AG04450 (cell line): Measurements from ENCODE around the gene SDHAF4. TPM values are rescaled to one million over a fixed set of nuclear protein-coding genes. Genes with fewer than 3 reads are reported as not detected.
"Not testable (repeated sequence)": the region's sequence is repeated elsewhere in the genome, so short reads cannot be mapped to it uniquely, and the experiment has no call there.

Experiments used
- CTCF ChIA-PET: fragments of 300-600, 350-600 bp; formaldehyde crosslinking; extraction: SDS; loops from one replicate; lab custom pipeline; 2022; ENCODE audit warnings: antibody characterized with exemption, inconsistent platforms; lab: Charles Lee
- POLR2A ChIA-PET: fragments of 350-600 bp; formaldehyde crosslinking; extraction: SDS; loops from one replicate; lab custom pipeline; 2021; ENCODE audit warnings: antibody characterized with exemption, inconsistent platforms; lab: Yijun Ruan, JAX
- DNase-seq: peaks from one replicate; pipeline ENCODE4 v3.0.0-alpha.2; 2011; ENCODE audit warnings: low read depth, low spot score
- H3K27ac ChIP-seq: one replicate; pipeline ENCODE4 v1.5.1; 2012; ENCODE audit warnings: low read depth, low read length, control low read depth
- H3K27me3 ChIP-seq: one replicate; pipeline ENCODE4 v1.6.0; 2012; ENCODE audit warnings: low read length; ENCODE audit not compliant: control insufficient read depth, insufficient read depth
- H3K4me3 ChIP-seq: 2 replicates; pipeline ENCODE4 v1.5.1; 2011; ENCODE audit warnings: mild to moderate bottlenecking, low read depth, low read length, control low read depth
- H3K9me3 ChIP-seq: 2 replicates; pipeline ENCODE4 v1.5.1; 2012; ENCODE audit warnings: low read length; ENCODE audit not compliant: control insufficient read depth, insufficient read depth
- polyA plus RNA-seq: library from polyadenylated mRNA; depleted of rRNA; stranded (reverse); fragments of >200 nt; gene quantifications from 2 replicates; pipeline ENCODE4 v1.2.3, GENCODE V29; 2011
- TF ChIP-seq, protein P1 (sequence below): IDR thresholded peaks from 2 replicates; pipeline ENCODE4 v1.5.1; 2011; ENCODE audit warnings: low read depth, low read length, control low read depth, inconsistent platforms

SDHAF4 gene
- polyA plus RNA-seq, 1 experiment = 8.3 TPM

DNA sequence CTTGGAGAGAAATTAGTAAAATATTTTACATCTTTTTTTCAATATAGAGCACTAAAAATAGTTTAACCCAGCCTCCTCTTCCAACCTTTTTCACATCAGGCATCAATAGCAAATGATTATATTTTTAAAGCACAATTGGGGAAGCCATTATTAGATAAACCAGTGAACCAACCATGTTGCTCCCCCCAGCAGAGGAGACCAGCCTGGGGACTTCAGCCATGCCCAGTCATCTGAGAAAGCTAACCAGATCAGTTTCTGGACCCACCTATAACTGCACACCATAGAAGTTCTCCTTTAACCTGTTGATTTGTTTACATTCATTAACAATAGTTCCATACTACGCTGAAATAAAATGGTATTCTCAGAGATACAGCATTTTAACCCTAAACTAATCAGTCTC, 13.8 kb upstream of the SDHAF4 start:
- no peaks in the 10 kb centered on the region for H3K9me3 ChIP-seq
- no peaks in the 10 kb centered on the region for H3K27me3 ChIP-seq
- POLR2A ChIA-PET = no interaction called here
- no peak overlapping the region for H3K4me3 ChIP-seq
- TF ChIP-seq, protein P1, sequence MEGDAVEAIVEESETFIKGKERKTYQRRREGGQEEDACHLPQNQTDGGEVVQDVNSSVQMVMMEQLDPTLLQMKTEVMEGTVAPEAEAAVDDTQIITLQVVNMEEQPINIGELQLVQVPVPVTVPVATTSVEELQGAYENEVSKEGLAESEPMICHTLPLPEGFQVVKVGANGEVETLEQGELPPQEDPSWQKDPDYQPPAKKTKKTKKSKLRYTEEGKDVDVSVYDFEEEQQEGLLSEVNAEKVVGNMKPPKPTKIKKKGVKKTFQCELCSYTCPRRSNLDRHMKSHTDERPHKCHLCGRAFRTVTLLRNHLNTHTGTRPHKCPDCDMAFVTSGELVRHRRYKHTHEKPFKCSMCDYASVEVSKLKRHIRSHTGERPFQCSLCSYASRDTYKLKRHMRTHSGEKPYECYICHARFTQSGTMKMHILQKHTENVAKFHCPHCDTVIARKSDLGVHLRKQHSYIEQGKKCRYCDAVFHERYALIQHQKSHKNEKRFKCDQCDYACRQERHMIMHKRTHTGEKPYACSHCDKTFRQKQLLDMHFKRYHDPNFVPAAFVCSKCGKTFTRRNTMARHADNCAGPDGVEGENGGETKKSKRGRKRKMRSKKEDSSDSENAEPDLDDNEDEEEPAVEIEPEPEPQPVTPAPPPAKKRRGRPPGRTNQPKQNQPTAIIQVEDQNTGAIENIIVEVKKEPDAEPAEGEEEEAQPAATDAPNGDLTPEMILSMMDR = no peak
- no peak for DNase-seq
- H3K27ac ChIP-seq = no peak overlapping the region
- CTCF ChIA-PET = no interaction called here

DNA sequence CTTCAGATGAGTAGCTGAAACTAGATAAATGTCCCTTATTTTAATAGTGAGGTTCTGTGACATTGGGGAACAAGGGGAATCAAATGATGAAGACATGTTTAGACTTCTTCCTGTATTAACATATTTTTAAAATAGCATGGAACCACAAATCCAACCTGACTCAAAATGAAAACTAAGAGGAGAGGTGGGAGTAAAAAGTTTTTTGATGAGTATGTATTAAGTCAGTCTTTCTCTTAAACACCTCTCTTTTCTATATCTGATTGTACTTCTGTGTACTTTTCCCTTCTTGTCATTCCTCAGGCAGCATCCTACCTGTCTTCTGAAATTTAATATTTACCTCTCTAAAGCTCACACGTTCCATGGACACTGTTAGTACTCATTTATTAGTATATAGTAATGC, 8.7 kb upstream of the SDHAF4 start:
- TF ChIP-seq, protein P1 = no peak
- POLR2A ChIA-PET = no interaction called here
- no peak overlapping the region for H3K27ac ChIP-seq
- no peak overlapping the region for H3K4me3 ChIP-seq
- no peaks in the 10 kb centered on the region for H3K9me3 ChIP-seq
- no peaks in the 10 kb centered on the region for H3K27me3 ChIP-seq
- DNase-seq = no peak
- CTCF ChIA-PET = interaction anchor here (0.6 to 1.6 kb wide), 3 partner anchors 9 to 189 kb away, joined by 3 read pairs; partner anchors contain the start of gene SDHAF4

DNA sequence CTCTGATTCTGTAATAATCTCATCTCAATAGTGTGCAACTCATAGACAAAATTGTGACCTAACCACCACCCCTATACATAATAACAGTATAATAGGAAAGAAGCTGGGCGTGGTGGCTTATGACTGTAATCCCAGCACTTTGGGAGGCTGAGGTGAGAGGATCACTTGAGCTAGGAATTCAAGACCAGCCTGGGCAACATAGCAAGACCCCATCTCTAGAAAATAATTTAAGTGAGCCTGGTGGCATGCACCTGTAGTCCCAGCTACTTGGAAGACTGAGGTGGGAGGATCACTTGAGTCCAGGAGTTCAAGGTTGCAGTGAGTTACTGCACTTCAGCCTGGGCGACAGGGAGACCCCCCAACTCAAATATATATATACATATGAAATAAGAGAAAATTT, 4.3 kb upstream of the SDHAF4 start:
- POLR2A ChIA-PET, CTCF ChIA-PET, H3K4me3 ChIP-seq, H3K27me3 ChIP-seq, H3K27ac ChIP-seq, H3K9me3 ChIP-seq, DNase-seq: not testable (repeated sequence)

DNA sequence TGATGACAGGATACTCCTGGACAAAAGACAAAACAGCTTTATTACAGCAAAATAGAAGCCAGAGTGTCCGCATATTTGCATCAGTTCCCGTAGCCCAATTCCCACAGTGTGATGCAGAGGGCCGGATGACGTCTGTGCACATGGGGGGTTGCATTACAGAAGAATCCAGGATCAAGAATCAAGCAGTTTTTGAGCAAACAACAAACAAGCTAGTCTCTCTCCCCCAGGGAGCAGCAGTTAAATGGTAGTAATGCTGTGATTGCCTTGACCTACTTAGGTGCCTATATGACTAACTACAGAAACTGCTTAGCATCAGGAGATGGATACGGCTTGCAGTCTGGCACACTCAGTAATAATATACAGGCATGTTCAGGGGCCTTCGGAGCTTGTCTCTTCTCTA, 3.2 kb upstream of the SDHAF4 start:
- ChIA-PET POLR2A (no interaction called here), CTCF (no interaction called here)

DNA sequence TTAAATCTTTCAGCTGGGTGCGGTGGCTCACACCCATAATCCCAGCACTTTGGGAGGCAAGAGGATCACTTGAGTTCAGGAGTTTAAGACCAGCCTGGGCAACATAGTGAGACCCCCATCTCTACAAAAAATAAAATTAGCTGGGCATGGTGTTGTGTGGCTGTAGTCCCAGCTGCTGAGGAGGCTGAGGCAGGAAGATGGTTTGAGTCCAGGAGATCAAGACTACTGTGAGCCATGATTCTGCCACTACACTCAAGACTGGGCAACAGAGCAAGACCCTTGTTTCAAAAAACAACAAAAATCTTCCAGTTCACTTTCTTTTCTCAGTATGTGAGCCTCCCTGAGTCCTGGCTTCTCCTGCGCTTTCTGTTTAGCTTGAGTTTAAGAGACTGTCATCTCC, 7.9 kb downstream of the SDHAF4 start:
- POLR2A ChIA-PET = no interaction called here
- no peak for DNase-seq
- no peak overlapping the region for H3K27ac ChIP-seq
- CTCF ChIA-PET = interaction anchor here (1.4 kb wide), 1 partner anchor 8 kb away, joined by 4 read pairs; the partner anchor contains the start of gene SDHAF4
- H3K4me3 ChIP-seq = no peak overlapping the region
- TF ChIP-seq, protein P1 = no peak
- H3K9me3 ChIP-seq = no peaks in the 10 kb centered on the region
- no peaks in the 10 kb centered on the region for H3K27me3 ChIP-seq

More for the DNA sequence above, 3.2 kb upstream of the SDHAF4 start:
- H3K9me3 ChIP-seq = no peaks in the 10 kb centered on the region; the same call in 1 of the 2 replicates
- no peak overlapping the region for H3K27ac ChIP-seq
- H3K27me3 ChIP-seq = no peaks in the 10 kb centered on the region
- DNase-seq = no peak
- TF ChIP-seq, protein P1 = no peak
- H3K4me3 ChIP-seq = no peak overlapping the region
